ENCODE results near the gene TP53BP2.
"Not testable (repeated sequence)": the region's sequence is repeated elsewhere in the genome, so short reads cannot be mapped to it uniquely, and the experiment has no call there.

The TP53BP2 gene, protein sequence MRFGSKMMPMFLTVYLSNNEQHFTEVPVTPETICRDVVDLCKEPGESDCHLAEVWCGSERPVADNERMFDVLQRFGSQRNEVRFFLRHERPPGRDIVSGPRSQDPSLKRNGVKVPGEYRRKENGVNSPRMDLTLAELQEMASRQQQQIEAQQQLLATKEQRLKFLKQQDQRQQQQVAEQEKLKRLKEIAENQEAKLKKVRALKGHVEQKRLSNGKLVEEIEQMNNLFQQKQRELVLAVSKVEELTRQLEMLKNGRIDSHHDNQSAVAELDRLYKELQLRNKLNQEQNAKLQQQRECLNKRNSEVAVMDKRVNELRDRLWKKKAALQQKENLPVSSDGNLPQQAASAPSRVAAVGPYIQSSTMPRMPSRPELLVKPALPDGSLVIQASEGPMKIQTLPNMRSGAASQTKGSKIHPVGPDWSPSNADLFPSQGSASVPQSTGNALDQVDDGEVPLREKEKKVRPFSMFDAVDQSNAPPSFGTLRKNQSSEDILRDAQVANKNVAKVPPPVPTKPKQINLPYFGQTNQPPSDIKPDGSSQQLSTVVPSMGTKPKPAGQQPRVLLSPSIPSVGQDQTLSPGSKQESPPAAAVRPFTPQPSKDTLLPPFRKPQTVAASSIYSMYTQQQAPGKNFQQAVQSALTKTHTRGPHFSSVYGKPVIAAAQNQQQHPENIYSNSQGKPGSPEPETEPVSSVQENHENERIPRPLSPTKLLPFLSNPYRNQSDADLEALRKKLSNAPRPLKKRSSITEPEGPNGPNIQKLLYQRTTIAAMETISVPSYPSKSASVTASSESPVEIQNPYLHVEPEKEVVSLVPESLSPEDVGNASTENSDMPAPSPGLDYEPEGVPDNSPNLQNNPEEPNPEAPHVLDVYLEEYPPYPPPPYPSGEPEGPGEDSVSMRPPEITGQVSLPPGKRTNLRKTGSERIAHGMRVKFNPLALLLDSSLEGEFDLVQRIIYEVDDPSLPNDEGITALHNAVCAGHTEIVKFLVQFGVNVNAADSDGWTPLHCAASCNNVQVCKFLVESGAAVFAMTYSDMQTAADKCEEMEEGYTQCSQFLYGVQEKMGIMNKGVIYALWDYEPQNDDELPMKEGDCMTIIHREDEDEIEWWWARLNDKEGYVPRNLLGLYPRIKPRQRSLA

GRCh38 chr1:223845810-223846682 is at the start of gene TP53BP2:
TSS of gene TP53BP2 (minus strand) at chr1:223845947. CDS start at chr1:223845680, 267 bp downstream.
- DNase-seq = peak; percentile 81

- DNase-seq = not testable (repeated sequence)
Observed at GRCh38 chr1:223890494-223890893, 44.7 kb upstream of the TP53BP2 start.

DNA sequence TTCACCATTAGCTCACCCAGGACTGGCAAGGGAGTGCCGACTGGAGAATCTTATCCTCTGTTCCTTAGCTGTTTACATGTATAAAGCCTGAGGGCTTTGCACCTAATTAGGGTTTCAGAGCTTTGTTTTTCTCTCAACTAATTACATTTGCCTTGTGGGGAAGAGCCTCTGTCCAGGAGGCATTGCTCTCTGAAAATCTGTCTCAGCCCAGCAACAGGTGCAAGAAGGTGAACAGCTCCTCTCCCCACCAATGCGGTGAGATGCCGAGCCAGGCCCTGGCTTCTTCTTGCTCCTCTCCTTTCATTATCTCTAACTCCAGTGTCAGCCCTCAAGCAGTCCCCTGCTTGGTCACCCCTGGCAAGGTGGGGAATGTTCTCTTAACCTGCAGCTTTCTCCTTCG is 43.6 kb upstream of the TP53BP2 start:
- not testable (repeated sequence) for DNase-seq

DNA sequence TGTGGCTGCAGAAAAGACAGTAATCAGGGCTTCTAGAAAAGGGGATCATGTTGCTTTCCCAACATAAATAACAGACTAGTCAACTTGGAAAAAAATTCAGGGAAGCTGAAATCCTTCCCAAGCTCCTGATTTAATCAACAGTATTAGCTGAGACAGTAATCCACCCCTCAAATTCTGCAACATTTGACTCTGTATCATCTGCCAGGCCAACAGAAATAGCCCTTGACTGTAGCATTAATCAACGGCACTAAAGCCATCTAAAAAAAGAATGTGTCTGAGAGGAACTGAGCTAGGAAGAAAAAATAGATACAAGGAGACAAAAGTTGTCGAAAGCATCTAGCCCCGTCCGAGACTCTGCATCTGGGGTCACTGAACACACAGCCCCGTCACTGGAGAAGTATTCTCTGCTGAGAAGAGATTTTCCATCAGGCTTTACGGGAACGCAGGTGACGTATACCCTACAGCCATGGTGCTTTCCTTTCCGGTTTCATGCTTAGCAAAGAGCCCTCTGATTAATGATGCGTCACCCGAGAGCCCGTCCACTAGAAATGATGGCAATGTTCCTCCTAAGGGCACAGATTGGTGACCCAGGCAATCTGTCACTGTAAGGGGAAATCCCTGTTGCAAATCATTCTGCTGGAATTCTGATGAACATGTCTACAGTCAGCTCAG is 42.1 kb upstream of the TP53BP2 start:
- peak; percentile 45 for DNase-seq

GRCh38 chr1:223886516-223886921 is 40.8 kb upstream of the TP53BP2 start:
- DNase-seq = no peak

DNA sequence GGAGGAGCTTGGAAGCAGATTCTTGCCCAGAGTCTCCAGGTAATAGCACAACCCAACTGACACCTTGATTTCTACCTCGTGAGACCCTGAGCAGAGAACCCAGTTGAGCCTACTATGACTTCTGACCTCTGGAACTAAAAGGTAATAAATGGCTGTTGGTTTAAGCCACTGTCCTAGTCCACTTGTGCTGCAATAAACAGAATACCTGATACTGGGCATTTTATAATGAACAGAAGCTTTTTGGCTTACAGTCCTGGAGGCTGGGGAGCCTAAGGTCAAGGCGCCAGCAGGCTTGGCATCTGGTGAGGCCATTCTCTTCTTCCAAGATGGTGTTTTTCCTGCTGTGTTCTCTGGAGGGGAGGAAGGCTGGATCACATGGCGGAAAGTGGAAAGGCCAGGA is 39.9 kb upstream of the TP53BP2 start:
- no peak for DNase-seq

GRCh38 chr1:223878598-223879325 is 33.0 kb upstream of the TP53BP2 start:
- no peak for DNase-seq

DNA sequence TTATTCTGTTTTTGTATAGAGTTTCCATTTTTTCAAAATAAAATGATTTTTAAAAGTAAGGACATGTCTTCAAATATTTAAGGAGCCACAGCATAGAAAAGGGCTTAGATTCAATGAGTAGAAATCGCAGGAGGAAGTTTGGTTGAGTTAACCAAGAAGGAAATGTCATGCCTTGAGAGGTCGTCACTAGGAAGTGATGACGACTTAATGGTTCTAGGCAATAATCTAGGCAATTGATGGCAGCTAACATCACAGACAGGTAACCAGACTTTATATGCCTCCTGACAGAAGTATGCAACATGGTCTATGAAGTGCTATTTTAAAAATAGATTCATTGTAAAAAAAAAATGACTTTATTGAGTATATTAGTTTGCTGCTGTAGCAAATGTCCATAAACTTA is 32.1 kb upstream of the TP53BP2 start:
- no peak for DNase-seq

DNA sequence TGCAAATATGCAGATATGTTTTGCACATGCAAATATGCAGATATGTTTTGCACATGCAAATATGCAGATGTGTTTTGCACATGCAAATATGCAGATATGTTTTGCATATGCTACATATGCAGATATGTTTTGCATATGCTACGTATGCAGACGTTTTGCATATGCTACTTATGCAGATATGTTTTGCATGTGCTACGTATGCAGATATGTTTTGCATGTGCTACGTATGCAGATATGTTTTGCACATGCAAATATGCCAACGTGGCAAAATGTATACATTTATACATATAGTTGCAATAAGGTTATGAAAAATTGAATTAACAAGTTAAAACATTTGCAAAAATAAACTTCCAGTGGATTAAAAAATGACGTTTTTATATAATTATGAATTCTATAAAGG is 30.8 kb upstream of the TP53BP2 start:
- DNase-seq = no peak

DNA sequence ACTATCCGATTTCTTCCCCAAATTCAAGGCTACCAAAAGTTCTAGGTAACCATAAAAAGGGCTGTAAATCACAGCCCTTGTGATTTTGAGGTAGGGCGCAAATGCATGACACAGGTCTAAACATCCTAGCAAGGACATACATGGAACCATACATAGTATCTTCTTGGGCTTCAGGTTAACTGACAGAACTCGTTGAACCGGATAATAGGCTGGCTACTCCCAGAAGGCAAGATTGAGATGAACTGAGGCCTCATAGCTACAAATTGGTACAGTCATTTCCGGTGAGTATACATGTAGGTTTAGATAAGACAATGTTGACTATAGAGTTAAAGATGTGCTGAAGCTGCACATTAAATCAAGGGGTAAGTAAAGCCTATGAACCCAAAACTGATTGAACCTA is 27.3 kb upstream of the TP53BP2 start:
- no peak for DNase-seq

- no peak for DNase-seq
Observed at GRCh38 chr1:223872308-223872901, 26.7 kb upstream of the TP53BP2 start.

DNA sequence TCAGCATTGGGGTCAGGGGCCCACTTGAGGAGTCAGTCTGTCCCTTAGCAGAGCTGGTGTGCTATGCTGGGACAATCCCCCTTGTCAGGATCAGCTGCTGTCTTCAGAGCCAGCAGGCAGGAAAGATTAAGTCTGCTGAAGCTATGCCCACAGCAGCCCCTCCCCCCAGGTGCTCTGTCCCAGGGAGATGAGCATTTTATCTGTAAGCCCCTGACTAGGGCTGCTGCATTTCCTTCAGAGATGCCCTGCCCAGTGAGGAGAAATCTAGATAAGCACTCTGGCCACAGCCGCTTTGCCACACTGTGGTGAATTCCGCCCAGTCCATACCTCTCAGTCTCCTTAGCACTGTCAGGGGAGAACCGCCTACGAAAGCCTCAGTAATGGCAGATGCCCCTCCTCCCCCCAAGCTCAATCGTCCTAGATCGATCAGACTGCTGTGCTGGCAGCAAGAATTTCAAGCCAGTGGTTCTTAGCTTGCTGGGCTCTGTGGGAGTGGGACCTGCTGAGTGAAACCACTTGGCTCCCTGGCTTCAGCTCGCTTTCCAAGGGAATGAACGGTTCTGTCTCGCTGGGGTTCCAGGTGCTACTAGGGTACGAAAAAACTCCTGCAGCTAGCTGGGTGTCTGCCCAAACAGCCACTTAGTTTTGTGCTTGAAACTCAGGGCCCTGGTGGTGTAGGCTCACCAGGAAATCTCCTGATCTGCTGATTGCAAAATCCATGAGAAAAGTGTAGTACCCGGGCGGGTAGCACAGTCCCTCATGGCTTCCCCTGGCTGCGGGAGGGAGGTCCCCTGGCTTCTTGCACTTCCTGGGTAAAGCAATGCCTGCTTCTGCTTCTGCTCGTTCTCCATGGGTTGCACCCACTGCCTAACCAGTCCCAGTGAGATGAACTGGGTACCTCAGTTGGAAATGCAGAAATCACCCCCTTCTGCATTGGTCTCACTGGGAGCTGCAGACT is 25.1 kb upstream of the TP53BP2 start:
- no peak for DNase-seq

GRCh38 chr1:223864599-223865368 is 19.0 kb upstream of the TP53BP2 start:
- not testable (repeated sequence) for DNase-seq

GRCh38 chr1:223864084-223864483 is 18.3 kb upstream of the TP53BP2 start:
- DNase-seq = no peak

GRCh38 chr1:223861904-223862303 is 16.2 kb upstream of the TP53BP2 start:
- no peak for DNase-seq

- DNase-seq = no peak
Observed at GRCh38 chr1:223860051-223860622, 14.4 kb upstream of the TP53BP2 start.

DNA sequence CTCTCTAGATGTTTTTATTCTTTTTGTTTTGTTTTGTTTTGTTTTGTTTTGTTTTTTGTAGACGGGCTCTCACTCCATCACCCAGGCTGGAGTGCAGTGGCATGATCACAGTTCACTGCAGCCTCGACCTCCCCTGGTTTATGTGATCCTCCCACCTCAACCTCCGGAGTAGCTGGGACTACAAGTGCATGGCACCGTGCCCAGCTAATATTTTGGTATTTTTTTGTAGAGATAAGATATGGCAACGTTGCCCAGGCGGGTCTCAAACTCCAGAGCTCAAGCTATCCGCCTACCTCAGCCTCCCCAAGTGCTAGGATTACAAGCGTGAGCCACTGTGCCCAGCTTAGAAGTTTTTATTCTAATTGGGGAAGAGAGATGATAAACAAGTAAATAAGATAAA is 13.3 kb upstream of the TP53BP2 start:
- no peak for DNase-seq

GRCh38 chr1:223856386-223856785 is 10.6 kb upstream of the TP53BP2 start:
- DNase-seq = no peak
